ENCODE measurements around the gene CABCOCO1. TPM values are rescaled to one million over a fixed set of nuclear protein-coding genes. Genes with fewer than 3 reads are reported as not detected.

The CABCOCO1 gene
- total RNA-seq, 1 experiment from 2014 or later = not detected

- no TSS peak for BruUV-seq (replicated peaks)
- ATAC-seq (no peak), DNase-seq (ENCODE audit: low read depth, low spot score) (no peak)
- H3K79me2 ChIP-seq (ENCODE audit: insufficient read depth, low read length) = no peaks in the 10 kb centered on the region
- no peak overlapping the region for H3K4me2 ChIP-seq (ENCODE audit: low read length)
- no peaks in the 10 kb centered on the region for H3K27me3 ChIP-seq (ENCODE audit: insufficient read depth, low read length)
- ChIA-PET RAD21 (ENCODE audit: low non-redundant PET in 1 of 2, low total read pairs in 2 of 2, uncharacterized antibody in 2 of 2, unreplicated experiment in 2 of 2) (no interaction called here), POLR2A (no interaction called here), CTCF (interaction anchor here (1.9 kb wide), 1 partner anchor 10 kb away, joined by 7 read pairs; no protein-coding TSS in a partner anchor)
- H3K9me2 ChIP-seq (ENCODE audit: insufficient read depth) = no peaks in the 10 kb centered on the region
- H3K4me1 ChIP-seq (ENCODE audit: control insufficient read depth in 1 of 2, insufficient read depth in 2 of 2, low read length in 2 of 2) = no peaks in the 10 kb centered on the region
- no peak overlapping the region for H2AFZ ChIP-seq (ENCODE audit: low read depth, low read length, poor library complexity, severe bottlenecking)
- no peak overlapping the region for H3K4me3 ChIP-seq (replicated peaks in 1 of 2; ENCODE audit: low read depth in 1 of 2, low read length in 2 of 2)
- no peak overlapping the region for H3K27ac ChIP-seq (ENCODE audit: low read depth, low read length)
- H4K20me1 ChIP-seq (ENCODE audit: insufficient read depth) = no peaks in the 10 kb centered on the region
- no peaks in the 10 kb centered on the region for H3K9me3 ChIP-seq (ENCODE audit: control insufficient read depth in 1 of 2, insufficient read depth in 1 of 2, low read depth in 1 of 2, low read length in 2 of 2)
- H3K36me3 ChIP-seq (ENCODE audit: control insufficient read depth in 1 of 2, insufficient read depth in 2 of 2, low read length in 2 of 2) = no peaks in the 10 kb centered on the region
- no peak overlapping the region for H3K9ac ChIP-seq (ENCODE audit: low read length)
- no peak for TF ChIP-seq YY1 (IDR thresholded peaks at IDR 0.05; ENCODE audit: extremely low read depth, insufficient replicate concordance, low read depth, low read length)
- TF ChIP-seq ZNF274 (IDR thresholded peaks at IDR 0.05; ENCODE audit: low read depth, low read length) = no peak
- TF ChIP-seq POLR2AphosphoS5 (IDR thresholded peaks at IDR 0.05; ENCODE audit: low read depth, low read length) = no peak
- no peak for TF ChIP-seq CEBPB (IDR thresholded peaks at IDR 0.05; ENCODE audit: low read depth)
- TF ChIP-seq EZH2 (IDR thresholded peaks at IDR 0.05) = no peak
- TF ChIP-seq RAD21 (IDR thresholded peaks at IDR 0.05; ENCODE audit: low read depth) = no peak
- TF ChIP-seq ZBTB33 (IDR thresholded peaks at IDR 0.05; ENCODE audit: extremely low read depth, insufficient replicate concordance, low read length) = no peak
- no peak for TF ChIP-seq MAX (IDR thresholded peaks at IDR 0.05)
- TF ChIP-seq SP1 (IDR thresholded peaks at IDR 0.05; ENCODE audit: low read depth) = no peak
- no peak for TF ChIP-seq FOSL1 (IDR thresholded peaks at IDR 0.05; ENCODE audit: low read depth)
- TF ChIP-seq ELF1 (IDR thresholded peaks at IDR 0.05; ENCODE audit: borderline replicate concordance, low read depth) = no peak
- no peak for TF ChIP-seq EGR1 (IDR thresholded peaks at IDR 0.05; ENCODE audit: low read depth)
- no peak for TF ChIP-seq SIN3A (IDR thresholded peaks at IDR 0.05; ENCODE audit: low read depth)
- no peak for TF ChIP-seq EZH2phosphoT487 (IDR thresholded peaks at IDR 0.05; ENCODE audit: borderline replicate concordance)
- no peak for TF ChIP-seq SRF (IDR thresholded peaks at IDR 0.05; ENCODE audit: low read depth)
- TF ChIP-seq CBX3 (IDR thresholded peaks at IDR 0.05; ENCODE audit: low read depth) = no peak
- TF ChIP-seq TCF7L2 (IDR thresholded peaks at IDR 0.05; ENCODE audit: borderline replicate concordance, extremely low read depth, insufficient read depth, insufficient read length) = no peak
- TF ChIP-seq JUND (IDR thresholded peaks at IDR 0.05) = no peak
- intact Hi-C loops (cut with micrococcal nuclease) = no loop called here
Observed at GRCh38 chr10:61617180-61617579, 45.5 kb upstream of the CABCOCO1 start.

Measured in HCT116 (cell line).